ENCODE data around the gene LAMA2. TPM values are rescaled to one million over a fixed set of nuclear protein-coding genes. Genes with fewer than 3 reads are reported as not detected.

The LAMA2 gene
- total RNA-seq, 4 donors from 2014 or later = 23.4 to 80.8 (median 28.2) TPM

DNA sequence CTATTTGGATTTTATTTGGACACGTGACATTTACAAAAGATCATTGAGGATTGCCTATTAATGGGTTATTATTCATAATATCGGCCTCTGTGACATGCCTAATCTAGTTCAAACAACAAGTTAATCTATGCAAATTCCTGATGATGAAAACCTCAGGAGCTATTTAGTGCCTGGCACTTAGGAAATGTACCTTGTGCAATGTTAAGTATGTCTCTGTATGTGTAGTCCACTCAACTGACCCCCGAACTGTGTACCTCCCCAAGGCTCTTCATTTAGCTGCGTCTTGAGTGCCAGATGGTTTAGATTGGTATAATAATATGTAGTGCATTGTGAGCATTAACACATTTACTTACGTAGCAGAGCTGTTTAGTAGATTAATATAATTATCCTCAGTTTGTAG is 6.9 kb downstream of the LAMA2 start:
- no peak for DNase-seq (ENCODE audit: low spot score in 2 of 2)
- no peak overlapping the region for H3K4me3 ChIP-seq (ENCODE audit: low read depth, poor library complexity, severe bottlenecking)
- intact Hi-C loops (cut with DNase I; ENCODE audit: low total_unique reads) = no loop called here
- TF ChIP-seq POLR2A (IDR thresholded peaks at IDR 0.05) = no peak
- no peak for TF ChIP-seq CTCF (IDR thresholded peaks at IDR 0.05)
- WGBS, 2 donors = 79 to 88% methylated on average over 5 of the region's 5 CpGs

GRCh38 chr6:128892079-128892478 is 9.1 kb downstream of the LAMA2 start:
- H3K4me3 ChIP-seq (ENCODE audit: low read depth, poor library complexity, severe bottlenecking) = no peak overlapping the region
- TF ChIP-seq POLR2A (IDR thresholded peaks at IDR 0.05) = no peak
- no peak for TF ChIP-seq CTCF (IDR thresholded peaks at IDR 0.05)
- WGBS, 2 donors = 25 to 34% methylated on average over 2 of the region's 2 CpGs
- intact Hi-C loops (cut with DNase I; ENCODE audit: low total_unique reads) = no loop called here
- no peak for DNase-seq (ENCODE audit: low spot score in 2 of 2)

- no peak for DNase-seq (ENCODE audit: low spot score in 2 of 2)
- intact Hi-C loops (cut with DNase I; ENCODE audit: low total_unique reads) = no loop called here
- no peak overlapping the region for H3K4me3 ChIP-seq (ENCODE audit: low read depth, poor library complexity, severe bottlenecking)
- TF ChIP-seq CTCF (IDR thresholded peaks at IDR 0.05) (no peak), POLR2A (IDR thresholded peaks at IDR 0.05) (no peak)
These were observed 16.6 kb downstream of the LAMA2 start for GRCh38 chr6:128899341-128900050.

DNA sequence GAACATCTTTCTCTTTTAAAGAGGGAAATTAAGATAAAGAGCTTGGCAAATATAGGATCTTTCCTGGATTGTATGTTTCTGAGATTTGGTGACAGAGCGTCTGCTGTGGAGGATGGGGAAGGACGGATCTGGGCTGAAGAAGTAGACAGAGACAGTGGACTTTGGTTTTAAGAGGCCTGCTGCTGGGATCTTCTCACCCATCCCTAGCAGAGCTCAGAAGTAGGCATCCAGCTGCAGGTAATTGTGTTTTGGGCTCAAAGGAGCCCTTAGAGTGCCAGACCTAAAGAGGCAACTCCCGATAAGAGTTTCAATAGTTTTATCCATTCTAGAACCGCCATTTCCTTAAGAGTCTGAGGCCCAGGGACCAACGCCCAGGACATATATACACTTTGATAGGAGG is 20.8 kb downstream of the LAMA2 start:
- no peak overlapping the region for H3K4me3 ChIP-seq (ENCODE audit: low read depth, poor library complexity, severe bottlenecking)
- 90 to 93% methylated on average over 5 of the region's 5 CpGs for WGBS, 2 donors
- DNase-seq (ENCODE audit: low spot score in 2 of 2) = no peak
- TF ChIP-seq POLR2A (IDR thresholded peaks at IDR 0.05) (no peak), CTCF (IDR thresholded peaks at IDR 0.05) (no peak)
- intact Hi-C loops (cut with DNase I; ENCODE audit: low total_unique reads) = no loop called here

- TF ChIP-seq CTCF (IDR thresholded peaks at IDR 0.05) (no peak), POLR2A (IDR thresholded peaks at IDR 0.05) (no peak)
- WGBS, 2 donors = 81 to 89% methylated on average over 2 of the region's 2 CpGs
- intact Hi-C loops (cut with DNase I; ENCODE audit: low total_unique reads) = no loop called here
- DNase-seq (ENCODE audit: low spot score in 2 of 2) = no peak
- no peak overlapping the region for H3K4me3 ChIP-seq (ENCODE audit: low read depth, poor library complexity, severe bottlenecking)
These were observed 31.1 kb downstream of the LAMA2 start for GRCh38 chr6:128914051-128914450.

GRCh38 chr6:128918886-128919285 is 35.9 kb downstream of the LAMA2 start:
- no peak for DNase-seq (ENCODE audit: low spot score in 2 of 2)
- no peak for TF ChIP-seq CTCF (IDR thresholded peaks at IDR 0.05)
- no peak for TF ChIP-seq POLR2A (IDR thresholded peaks at IDR 0.05)
- no peak overlapping the region for H3K4me3 ChIP-seq (ENCODE audit: low read depth, poor library complexity, severe bottlenecking)
- 89 to 94% methylated on average over 2 of the region's 2 CpGs for WGBS, 2 donors
- intact Hi-C loops (cut with DNase I; ENCODE audit: low total_unique reads) = no loop called here
